ENCODE measurements around the gene MALT1. TPM values are rescaled to one million over a fixed set of nuclear protein-coding genes. Genes with fewer than 3 reads are reported as not detected.

MALT1 gene
- total and polyA plus RNA-seq, 9 of the 15 experiments (the other 6 are each of a cell fraction or from before 2014, with no cell fraction given), result 0.14 to 1.6 (median 0.32) TPM

DNA sequence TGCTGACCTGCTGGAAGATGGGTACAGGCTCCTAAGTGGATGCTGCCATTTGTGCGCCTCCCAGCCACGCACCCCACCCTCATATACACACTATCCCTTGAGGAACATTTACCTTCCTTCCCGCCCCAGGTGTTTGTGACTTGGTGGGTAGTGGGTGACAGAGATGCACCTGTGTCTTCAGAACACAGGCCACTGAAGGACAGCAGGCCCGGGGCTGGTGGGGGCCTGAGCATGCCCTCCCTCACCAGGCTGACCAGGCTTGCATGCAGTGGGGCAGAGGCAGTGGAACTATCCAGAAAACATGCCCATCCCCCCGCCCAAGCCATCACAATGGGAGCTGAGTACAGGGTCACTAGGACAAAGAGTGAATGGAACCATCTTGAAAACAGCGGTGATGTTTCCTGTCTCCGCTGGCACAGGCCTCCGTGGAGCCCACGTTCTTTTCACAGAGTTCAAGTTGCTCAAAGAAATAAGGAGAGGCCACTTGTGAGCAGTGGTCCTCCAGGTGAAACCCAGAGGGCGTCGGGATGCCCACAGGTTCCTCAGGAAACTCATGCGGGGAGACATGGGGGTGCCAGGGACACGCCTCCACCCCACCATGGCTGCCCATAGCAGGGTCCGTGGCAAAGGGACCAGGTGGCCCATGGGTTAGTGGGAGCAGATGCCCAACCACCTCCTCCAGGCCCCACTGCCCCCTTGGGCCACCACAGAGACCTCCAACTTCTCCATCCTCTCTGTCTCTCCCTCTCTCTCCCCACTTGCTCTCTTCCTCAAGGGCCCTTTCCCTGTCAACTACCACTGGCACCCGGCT, 90.9 kb downstream of the MALT1 start:
- intact Hi-C loops (cut with micrococcal nuclease), result no loop called here
- CTCF ChIA-PET (ENCODE audit: low intra/inter-chr PET ratio), result no interaction called here
- BruUV-seq (replicated peaks), result no TSS peak
- Histone ChIP-seq H2AFZ (ENCODE audit: low read depth, low read length) (no peak overlapping the region), H3K27ac (ENCODE audit: extremely low read depth, low read depth, low read length) (no peak overlapping the region), H3K4me3 (no peak overlapping the region), H4K20me1 (replicated peaks; ENCODE audit: control insufficient read depth, insufficient read depth, low read length) (no peaks in the 10 kb centered on the region), H3K79me2 (ENCODE audit: control insufficient read depth, insufficient read depth, low read length) (no peaks in the 10 kb centered on the region), H3K4me1 (replicated peaks in 1 of 2; ENCODE audit: control insufficient read depth in 2 of 2, insufficient read depth in 2 of 2, low read length in 2 of 2) (no peaks in the 10 kb centered on the region), H3K9ac (ENCODE audit: insufficient read depth in 1 of 2, low read depth in 2 of 2, low read length in 2 of 2) (no peak overlapping the region), H3K9me3 (replicated peaks; ENCODE audit: control insufficient read depth, insufficient read depth, low read depth, low read length) (no peaks in the 10 kb centered on the region), H3K9me1 (ENCODE audit: control insufficient read depth, insufficient read depth, low read length) (no peaks in the 10 kb centered on the region), H3K36me3 (ENCODE audit: control insufficient read depth, insufficient read depth, low read length) (no peaks in the 10 kb centered on the region), H3K27me3 (ENCODE audit: control insufficient read depth in 2 of 2, insufficient read depth in 2 of 2, low read length in 2 of 2) (peaks cover 0 to 11% of the 10 kb centered on the region in 2 experiments; a peak in 1 of 5 replicates), H3K4me2 (ENCODE audit: insufficient read depth, low read length) (no peak overlapping the region)
- ATAC-seq (no peak), DNase-seq (ENCODE audit: extremely low read depth in 1 of 4, low spot score in 3 of 4) (no peak), FAIRE-seq (no peak)
- in situ Hi-C loops (cut with MboI), result loop anchor here (5.0 kb wide), 1 partner anchor 230 kb away; no protein-coding TSS in a partner anchor
- WGBS (ENCODE audit: insufficient coverage, low coverage, missing lambda C conversion rate), result 6% methylated on average over 10 of the region's 15 CpGs
- POLR2A ChIA-PET, result no interaction called here
- no peak for TF ChIP-seq L3MBTL2 (IDR thresholded peaks at IDR 0.05)
- no peak for TF ChIP-seq PHB2 (IDR thresholded peaks at IDR 0.05; ENCODE audit: low read depth)
- no peak for TF ChIP-seq PHF21A (IDR thresholded peaks at IDR 0.05; ENCODE audit: borderline replicate concordance, low read depth)
- no peak for TF ChIP-seq ZNF121 (CRISPR knock-in tag; conservative IDR thresholded peaks at IDR 0.05)
- no peak for TF ChIP-seq E2F3 (CRISPR knock-in tag; IDR thresholded peaks at IDR 0.05)
- no peak for TF ChIP-seq SP2 (IDR thresholded peaks at IDR 0.05; ENCODE audit: extremely low read depth, low read depth, low read length, poor library complexity, severe bottlenecking)
- TF ChIP-seq, protein P1, sequence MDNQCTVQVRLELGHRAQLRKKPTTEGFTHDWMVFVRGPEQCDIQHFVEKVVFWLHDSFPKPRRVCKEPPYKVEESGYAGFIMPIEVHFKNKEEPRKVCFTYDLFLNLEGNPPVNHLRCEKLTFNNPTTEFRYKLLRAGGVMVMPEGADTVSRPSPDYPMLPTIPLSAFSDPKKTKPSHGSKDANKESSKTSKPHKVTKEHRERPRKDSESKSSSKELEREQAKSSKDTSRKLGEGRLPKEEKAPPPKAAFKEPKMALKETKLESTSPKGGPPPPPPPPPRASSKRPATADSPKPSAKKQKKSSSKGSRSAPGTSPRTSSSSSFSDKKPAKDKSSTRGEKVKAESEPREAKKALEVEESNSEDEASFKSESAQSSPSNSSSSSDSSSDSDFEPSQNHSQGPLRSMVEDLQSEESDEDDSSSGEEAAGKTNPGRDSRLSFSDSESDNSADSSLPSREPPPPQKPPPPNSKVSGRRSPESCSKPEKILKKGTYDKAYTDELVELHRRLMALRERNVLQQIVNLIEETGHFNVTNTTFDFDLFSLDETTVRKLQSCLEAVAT (IDR thresholded peaks at IDR 0.05), result no peak
- no peak for TF ChIP-seq ZNF239 (CRISPR knock-in tag; IDR thresholded peaks at IDR 0.05)

All from K562 (cell line).